HG03558 (cell line): ENCODE data around the gene PKP4.

Source experiments
- ATAC-seq: cut with Tn5 transposase; IDR thresholded peaks from one replicate; pipeline ENCODE4 v1.9.1; 2021; ENCODE audit warnings: moderate number of reproducible peaks; ENCODE audit not compliant: unreplicated experiment; ENCODE audit errors: extremely low read depth

PKP4 gene

GRCh38 chr2:158495175-158495574, 38.4 kb downstream of the PKP4 start:
- ATAC-seq = no peak

GRCh38 chr2:158496986-158497385, 40.2 kb downstream of the PKP4 start:
- ATAC-seq = no peak

GRCh38 chr2:158497486-158497885, 40.7 kb downstream of the PKP4 start:
- ATAC-seq = no peak

- ATAC-seq = no peak
Measured at GRCh38 chr2:158498043-158498748, 41.4 kb downstream of the PKP4 start.

- ATAC-seq = no peak
Measured at GRCh38 chr2:158498749-158499136, 42.0 kb downstream of the PKP4 start.

- no peak for ATAC-seq
Measured at GRCh38 chr2:158499383-158499782, 42.6 kb downstream of the PKP4 start.

- no peak for ATAC-seq
Measured at GRCh38 chr2:158500333-158500732, 43.6 kb downstream of the PKP4 start.

- ATAC-seq = no peak
Measured at GRCh38 chr2:158501301-158501700, 44.5 kb downstream of the PKP4 start.

GRCh38 chr2:158502974-158503373, 46.2 kb downstream of the PKP4 start:
- ATAC-seq = no peak

- ATAC-seq = no peak
Measured at GRCh38 chr2:158504088-158504487, 47.3 kb downstream of the PKP4 start.

- ATAC-seq = no peak
Measured at GRCh38 chr2:158505448-158505934, 48.7 kb downstream of the PKP4 start.

GRCh38 chr2:158507141-158507540, 50.4 kb downstream of the PKP4 start:
- ATAC-seq = no peak

GRCh38 chr2:158507679-158508078, 50.9 kb downstream of the PKP4 start:
- ATAC-seq = no peak

- ATAC-seq = no peak
Measured at GRCh38 chr2:158509928-158510797, 53.4 kb downstream of the PKP4 start.

- no peak for ATAC-seq
Measured at GRCh38 chr2:158510887-158511286, 54.1 kb downstream of the PKP4 start.

- ATAC-seq = no peak
Measured at GRCh38 chr2:158511706-158512105, 55.0 kb downstream of the PKP4 start.

GRCh38 chr2:158512323-158512722, 55.6 kb downstream of the PKP4 start:
- no peak for ATAC-seq

- ATAC-seq = no peak
Measured at GRCh38 chr2:158513841-158514240, 57.1 kb downstream of the PKP4 start.

GRCh38 chr2:158518084-158518483, 61.3 kb downstream of the PKP4 start:
- ATAC-seq = no peak

- ATAC-seq = no peak
Measured at GRCh38 chr2:158519481-158519880, 62.7 kb downstream of the PKP4 start.
